ENCODE data around the gene MTRF1L.
A peak's percentile ranks its signal among the peaks of the same experiment; 100 is the strongest.

The MTRF1L gene

DNA sequence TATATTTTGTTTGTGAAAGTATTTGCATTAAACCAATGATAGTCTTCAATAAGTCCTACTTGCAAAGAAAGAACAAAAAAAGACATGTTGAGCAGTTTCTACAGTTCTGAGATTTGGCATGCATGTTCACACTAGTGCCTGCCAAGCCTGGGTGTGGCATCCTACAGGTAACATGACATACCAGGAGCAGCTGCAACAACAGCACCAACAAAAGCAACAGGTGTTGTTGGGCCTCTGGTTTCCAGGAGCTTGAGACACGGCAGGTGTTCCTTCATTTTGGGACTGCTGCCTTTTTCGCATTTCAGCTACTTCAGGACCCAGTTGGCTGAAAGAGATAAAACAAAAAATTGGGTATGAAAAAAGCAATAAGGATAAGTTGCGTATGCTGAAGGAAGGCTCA is 41.2 kb upstream of the MTRF1L start:
- no peak overlapping the region for H3K4me3 ChIP-seq
- TF ChIP-seq, protein P1, sequence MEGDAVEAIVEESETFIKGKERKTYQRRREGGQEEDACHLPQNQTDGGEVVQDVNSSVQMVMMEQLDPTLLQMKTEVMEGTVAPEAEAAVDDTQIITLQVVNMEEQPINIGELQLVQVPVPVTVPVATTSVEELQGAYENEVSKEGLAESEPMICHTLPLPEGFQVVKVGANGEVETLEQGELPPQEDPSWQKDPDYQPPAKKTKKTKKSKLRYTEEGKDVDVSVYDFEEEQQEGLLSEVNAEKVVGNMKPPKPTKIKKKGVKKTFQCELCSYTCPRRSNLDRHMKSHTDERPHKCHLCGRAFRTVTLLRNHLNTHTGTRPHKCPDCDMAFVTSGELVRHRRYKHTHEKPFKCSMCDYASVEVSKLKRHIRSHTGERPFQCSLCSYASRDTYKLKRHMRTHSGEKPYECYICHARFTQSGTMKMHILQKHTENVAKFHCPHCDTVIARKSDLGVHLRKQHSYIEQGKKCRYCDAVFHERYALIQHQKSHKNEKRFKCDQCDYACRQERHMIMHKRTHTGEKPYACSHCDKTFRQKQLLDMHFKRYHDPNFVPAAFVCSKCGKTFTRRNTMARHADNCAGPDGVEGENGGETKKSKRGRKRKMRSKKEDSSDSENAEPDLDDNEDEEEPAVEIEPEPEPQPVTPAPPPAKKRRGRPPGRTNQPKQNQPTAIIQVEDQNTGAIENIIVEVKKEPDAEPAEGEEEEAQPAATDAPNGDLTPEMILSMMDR (IDR thresholded peaks at IDR 0.05): no peak
- no peak overlapping the region for H3K27ac ChIP-seq
- DNase-seq (ENCODE audit: low spot score): no peak

DNA sequence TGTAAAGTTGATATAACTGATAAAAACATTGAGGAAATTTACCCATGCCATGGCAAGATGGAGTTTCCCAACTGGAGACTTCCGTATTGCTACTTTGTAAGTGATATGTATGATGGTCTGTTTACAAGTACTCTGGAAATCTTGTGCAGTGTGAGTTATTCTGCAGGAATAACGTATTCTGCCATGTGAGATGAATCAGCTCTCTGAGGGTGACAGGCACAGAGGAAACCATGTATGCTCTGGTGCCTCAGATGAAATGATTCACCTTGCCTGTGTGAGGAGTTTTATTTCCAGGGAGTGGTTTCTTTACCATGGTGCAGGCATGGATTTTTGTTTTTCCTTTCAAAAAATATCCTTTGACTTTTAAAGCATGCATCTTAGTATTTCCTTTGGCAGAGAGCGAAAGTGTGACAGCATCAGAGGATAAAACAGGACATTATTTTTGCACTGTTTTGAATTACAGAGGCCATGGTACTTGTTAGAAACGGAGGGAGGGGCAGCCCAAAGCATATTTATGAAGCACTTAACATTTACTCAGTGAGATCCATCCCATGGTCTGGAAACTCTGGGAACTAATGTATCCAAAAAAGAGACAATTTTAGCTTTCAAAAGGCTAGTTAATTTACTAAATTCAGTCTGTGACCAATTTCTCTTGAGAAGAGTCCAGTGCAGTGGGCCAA is 36.0 kb upstream of the MTRF1L start:
- DNase-seq (ENCODE audit: low spot score): no peak
- TF ChIP-seq, protein P1 (IDR thresholded peaks at IDR 0.05): no peak
- Histone ChIP-seq H3K27ac (peak overlapping the region; percentile 46 to 56), H3K4me3 (peak overlapping the region; percentile 1)

DNA sequence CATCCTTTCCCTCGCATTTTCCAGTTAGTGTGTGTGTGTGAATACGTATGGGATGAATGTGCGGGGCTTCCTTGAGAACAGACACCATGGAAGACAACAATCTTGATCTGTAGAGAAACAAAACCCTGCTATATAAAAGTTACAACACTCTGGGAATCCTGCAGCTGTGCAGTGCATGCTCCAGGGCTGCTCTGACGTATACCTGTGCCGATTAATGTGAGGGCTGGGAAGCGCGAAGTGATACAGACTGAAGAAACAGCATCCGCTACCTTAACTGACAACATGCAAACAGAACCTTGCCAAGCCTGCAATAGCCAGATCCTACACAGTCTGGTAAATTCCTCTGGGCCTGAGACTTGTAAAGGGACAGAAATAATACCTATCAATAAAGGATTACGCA is 31.6 kb upstream of the MTRF1L start:
- H3K4me3 ChIP-seq: no peak overlapping the region
- TF ChIP-seq, protein P1 (IDR thresholded peaks at IDR 0.05): no peak
- H3K27ac ChIP-seq: no peak overlapping the region
- DNase-seq (ENCODE audit: low spot score): no peak

DNA sequence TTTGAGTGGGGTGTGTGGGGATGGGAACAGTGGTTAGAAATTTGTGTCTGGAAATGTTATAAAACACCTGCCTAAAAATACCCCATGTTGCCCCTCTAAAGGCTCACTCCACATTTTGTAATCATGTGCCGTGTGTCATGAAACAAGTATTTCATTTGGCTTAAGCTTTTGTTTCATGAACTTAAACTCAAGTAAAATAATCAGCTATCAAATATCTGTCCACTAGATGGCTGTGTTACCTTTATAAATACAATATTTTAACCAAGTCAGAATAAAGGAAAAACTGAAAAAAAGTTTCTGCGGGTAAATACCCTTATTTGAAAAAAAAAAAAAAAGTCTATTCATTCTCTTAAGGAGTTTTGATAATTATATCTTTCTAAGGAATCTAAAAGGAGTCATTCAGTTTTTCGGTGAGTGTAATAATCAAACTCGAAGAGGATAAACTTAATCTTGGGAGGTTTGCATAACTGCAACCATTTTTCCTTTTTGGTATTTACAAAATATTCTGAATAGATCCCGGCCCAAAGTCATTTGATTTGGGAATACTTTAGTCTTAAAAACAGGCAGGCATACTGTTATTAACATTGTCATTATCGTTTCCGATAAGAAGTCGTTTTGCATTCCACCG is 29.9 kb upstream of the MTRF1L start:
- TF ChIP-seq, protein P1 (IDR thresholded peaks at IDR 0.05): no peak
- no peak for DNase-seq (ENCODE audit: low spot score)
- Histone ChIP-seq H3K4me3 (no peak overlapping the region), H3K27ac (no peak overlapping the region)

DNA sequence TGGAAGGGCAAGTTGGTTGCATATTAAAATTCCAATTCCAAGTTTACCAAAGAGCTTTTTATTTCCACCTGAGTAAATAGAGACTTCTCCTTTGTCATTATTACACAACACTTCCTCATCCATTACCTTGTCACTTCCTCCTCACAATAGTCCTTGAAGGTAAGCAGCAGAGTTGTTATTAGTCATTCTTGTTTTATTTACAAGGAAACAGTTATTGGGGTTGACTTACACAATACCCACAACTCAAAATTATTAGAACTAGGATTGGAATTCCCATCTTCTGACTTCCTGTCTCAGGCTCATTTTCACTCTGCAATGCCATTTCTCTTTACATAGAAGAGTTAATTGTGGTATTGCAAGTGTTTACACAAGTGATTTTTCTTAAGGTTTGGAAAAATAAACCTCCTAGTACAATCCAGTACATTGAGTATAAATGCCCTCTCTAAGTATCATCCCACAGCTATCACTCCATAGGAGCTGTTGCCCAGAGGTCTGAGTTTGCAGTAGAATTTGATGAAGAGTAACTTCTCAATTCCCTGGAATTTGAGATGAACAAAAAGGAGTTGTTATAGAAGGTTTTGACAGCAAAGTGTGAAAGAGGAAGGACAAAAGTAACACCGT is 28.9 kb upstream of the MTRF1L start:
- TF ChIP-seq, protein P1 (IDR thresholded peaks at IDR 0.05): no peak
- Histone ChIP-seq H3K27ac (no peak overlapping the region), H3K4me3 (no peak overlapping the region)
- no peak for DNase-seq (ENCODE audit: low spot score)

DNA sequence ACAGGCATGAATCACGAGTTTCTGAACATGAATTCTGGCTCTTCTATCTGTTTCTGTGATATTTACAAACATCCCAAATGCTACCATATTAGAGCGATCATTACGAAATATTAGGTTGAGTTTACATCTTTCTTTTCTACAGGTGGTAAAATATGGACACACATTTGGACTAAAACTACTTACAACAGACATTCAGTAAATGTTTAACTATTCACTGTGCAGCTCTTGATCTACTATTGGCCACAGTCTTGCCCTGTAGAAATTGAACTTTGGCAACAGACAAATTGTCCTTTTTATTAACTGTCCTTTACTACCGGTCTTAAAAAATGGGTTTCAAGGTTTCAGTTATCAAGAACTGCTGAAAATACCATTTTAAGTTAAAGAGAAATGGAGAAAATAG is 26.5 kb upstream of the MTRF1L start:
- TF ChIP-seq, protein P1 (IDR thresholded peaks at IDR 0.05): no peak
- DNase-seq (ENCODE audit: low spot score): no peak
- no peak overlapping the region for H3K4me3 ChIP-seq
- H3K27ac ChIP-seq: no peak overlapping the region

DNA sequence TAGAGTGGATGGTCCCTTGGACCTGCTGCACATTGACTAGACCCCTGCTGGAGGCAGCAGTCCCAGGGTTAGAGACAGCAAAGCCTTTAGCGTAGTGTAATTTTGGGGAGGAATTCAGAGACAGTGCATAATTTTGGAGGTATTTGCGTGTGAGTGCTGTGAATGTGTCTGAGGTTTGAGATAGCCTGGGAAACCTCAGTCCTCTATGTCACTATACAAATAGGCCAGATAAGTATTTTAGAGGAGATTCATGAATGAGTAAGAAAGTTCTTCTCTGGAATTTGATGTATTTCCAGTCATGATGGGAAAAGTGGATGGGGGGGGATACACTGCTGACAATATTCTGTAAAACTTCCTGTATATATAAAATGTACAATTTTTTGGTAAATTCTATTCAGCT is 25.8 kb upstream of the MTRF1L start:
- no peak for DNase-seq (ENCODE audit: low spot score)
- TF ChIP-seq, protein P1 (IDR thresholded peaks at IDR 0.05): no peak
- Histone ChIP-seq H3K27ac (no peak overlapping the region), H3K4me3 (no peak overlapping the region)
